H1 (cell line): ENCODE results near the gene SEL1L. TPM values are rescaled to one million over a fixed set of nuclear protein-coding genes. Genes with fewer than 3 reads are reported as not detected.
"Not testable (repeated sequence)": the region's sequence is repeated elsewhere in the genome, so short reads cannot be mapped to it uniquely, and the experiment has no call there.

Experiments used
- CTCF ChIA-PET: fragments of 300-600 bp; sonication (Branson Sonifier 250); formaldehyde crosslinking; loops from one replicate; lab custom pipeline; 2021; ENCODE audit not compliant: partially characterized antibody; lab: Charles Lee
- POLR2A ChIA-PET: fragments of 300-600 bp; sonication (Branson Sonifier 250); formaldehyde crosslinking; loops from one replicate; lab custom pipeline; 2021; ENCODE audit warnings: inconsistent platforms; ENCODE audit not compliant: partially characterized antibody; lab: Charles Lee
- DNase-seq, 2 experiments: peaks; one replicate each; pipeline versions ENCODE4 v3.0.0 to v3.0.0-alpha.2; 2010 to 2022; ENCODE audit warnings: low spot score in 2 of 2, low read depth in 1 of 2, mixed read lengths in 1 of 2
- FAIRE-seq: peaks from 2 replicates; lab custom pipeline; 2011; peaks lifted over from hg19 to GRCh38; lab: Jason Lieb, UNC
- H2AFZ ChIP-seq: 2 replicates; pipeline ENCODE4 v1.8.1; 2012; ENCODE audit warnings: low read length, inconsistent platforms
- H2AK5ac ChIP-seq: 2 replicates; pipeline ENCODE4 v1.6.1; 2013; ENCODE audit warnings: low read depth, low read length
- H2BK120ac ChIP-seq: replicated peaks from 2 replicates; pipeline ENCODE3; 2013; ENCODE audit warnings: low read depth, low read length, inconsistent platforms
- H2BK12ac ChIP-seq: 2 replicates; pipeline ENCODE4 v1.6.1; 2013; ENCODE audit warnings: low read depth, low read length
- H2BK15ac ChIP-seq: 2 replicates; pipeline ENCODE4 v1.6.1; 2013; ENCODE audit warnings: low read length
- H2BK20ac ChIP-seq: 2 replicates; pipeline ENCODE4 v1.6.1; 2013; ENCODE audit warnings: low read length
- H2BK5ac ChIP-seq: 2 replicates; pipeline ENCODE4 v1.6.1; 2013; ENCODE audit warnings: low read depth, low read length
- H3K14ac ChIP-seq: 2 replicates; pipeline ENCODE4 v1.6.1; 2013; ENCODE audit warnings: inconsistent platforms; ENCODE audit not compliant: insufficient read length
- H3K18ac ChIP-seq: 2 replicates; pipeline ENCODE4 v1.6.1; 2013; ENCODE audit warnings: low read length; ENCODE audit errors: extremely low read depth
- H3K23ac ChIP-seq: 2 replicates; pipeline ENCODE4 v1.6.1; 2013; ENCODE audit warnings: inconsistent platforms; ENCODE audit not compliant: insufficient read length
- H3K23me2 ChIP-seq: 2 replicates; pipeline ENCODE4 v1.6.1; 2013; ENCODE audit warnings: low read depth, low read length
- H3K27ac ChIP-seq: 2 replicates; pipeline ENCODE4 v1.6.1; 2011; ENCODE audit warnings: low read depth, low read length, inconsistent platforms
- H3K27me3 ChIP-seq, 4 experiments: replicated peaks in 1 of 4; 1 replicate in 1 of 4; 2 replicates in 3 of 4; pipeline versions ENCODE4 v1.6.1 to v1.8.1; 2011 to 2013; ENCODE audit warnings: low read length in 3 of 4, mild to moderate bottlenecking in 3 of 4, inconsistent platforms in 2 of 4, mixed read lengths in 2 of 4, moderate library complexity in 1 of 4; ENCODE audit not compliant: control insufficient read depth in 3 of 4, insufficient read depth in 3 of 4; ENCODE audit errors: extremely low read depth in 1 of 4
- H3K36me3 ChIP-seq, 4 experiments: 2 replicates each; pipeline versions ENCODE4 v1.6.1 to v1.8.1; 2011 to 2013; ENCODE audit warnings: mild to moderate bottlenecking in 4 of 4, low read length in 3 of 4, moderate library complexity in 2 of 4, control low read depth in 1 of 4, inconsistent platforms in 1 of 4; ENCODE audit not compliant: insufficient read depth in 4 of 4, control insufficient read depth in 2 of 4
- H3K4ac ChIP-seq: replicated peaks from 2 replicates; pipeline ENCODE3; 2013; ENCODE audit warnings: low read length, low read depth, mixed read lengths, inconsistent platforms; ENCODE audit not compliant: insufficient read length
- H3K4me1 ChIP-seq, 4 experiments: replicated peaks in 1 of 4; 1 replicate in 1 of 4; 2 replicates in 3 of 4; pipeline versions ENCODE4 v1.6.1 to v1.8.1; 2011 to 2013; ENCODE audit warnings: low read length in 3 of 4, inconsistent platforms in 2 of 4, mixed read lengths in 1 of 4; ENCODE audit not compliant: insufficient read depth in 4 of 4, control insufficient read depth in 3 of 4
- H3K4me2 ChIP-seq, 2 experiments: 2 replicates each; pipeline versions ENCODE4 v1.6.1 to v1.8.1; 2011 to 2013; ENCODE audit warnings: low read depth in 2 of 2, low read length in 2 of 2, control low read depth in 1 of 2, inconsistent platforms in 1 of 2, mild to moderate bottlenecking in 1 of 2; ENCODE audit not compliant: insufficient read depth in 1 of 2
- H3K4me3 ChIP-seq, 4 experiments: fragments of 200-600, 300-600 bp in 1 of 4; sonication (generic), shearing (Covaris generic), sonication (Bioruptor Twin) in 1 of 4; 2 replicates each; pipeline versions ENCODE4 v1.5.1 to v1.8.1; 2011 to 2016; ENCODE audit warnings: low read length in 4 of 4, low read depth in 3 of 4, control low read depth in 2 of 4, inconsistent platforms in 2 of 4, mild to moderate bottlenecking in 2 of 4, mixed read lengths in 1 of 4, moderate library complexity in 1 of 4; ENCODE audit not compliant: insufficient read depth in 2 of 4; ENCODE audit errors: extremely low read depth in 1 of 4
- H3K56ac ChIP-seq: replicated peaks from 2 replicates; pipeline ENCODE3; 2013; ENCODE audit warnings: low read depth, mild to moderate bottlenecking, mixed read lengths, low read length, inconsistent platforms; ENCODE audit not compliant: insufficient read length
- H3K79me1 ChIP-seq: 2 replicates; pipeline ENCODE4 v1.6.1; 2013; ENCODE audit warnings: low read depth, low read length, control low read depth
- H3K79me2 ChIP-seq, 2 experiments: 2 replicates each; pipeline versions ENCODE4 v1.6.1 to v1.8.1; 2012 to 2013; ENCODE audit warnings: low read length in 2 of 2, mild to moderate bottlenecking in 2 of 2, inconsistent platforms in 1 of 2; ENCODE audit not compliant: insufficient read depth in 2 of 2, control insufficient read depth in 1 of 2
- H3K9ac ChIP-seq, 4 experiments: replicated peaks in 1 of 4; 1 replicate in 1 of 4; 2 replicates in 3 of 4; pipeline versions ENCODE4 v1.6.1 to v1.8.1; 2011 to 2013; ENCODE audit warnings: low read depth in 3 of 4, low read length in 3 of 4, control low read depth in 2 of 4, mild to moderate bottlenecking in 2 of 4, moderate library complexity in 2 of 4, inconsistent platforms in 1 of 4; ENCODE audit errors: extremely low read depth in 1 of 4
- H3K9me3 ChIP-seq, 2 experiments: 2 replicates each; pipeline versions ENCODE4 v1.6.1 to v1.8.1; 2012 to 2013; ENCODE audit warnings: mild to moderate bottlenecking in 2 of 2, moderate library complexity in 2 of 2, control low read depth in 1 of 2, inconsistent platforms in 1 of 2, low read depth in 1 of 2, low read length in 1 of 2, mixed read lengths in 1 of 2; ENCODE audit not compliant: insufficient read depth in 2 of 2
- H4K20me1 ChIP-seq, 2 experiments: replicated peaks in 1 of 2; 2 replicates each; pipeline versions ENCODE3 to v1.8.1; 2011 to 2013; ENCODE audit warnings: inconsistent platforms in 2 of 2, low read length in 2 of 2, mild to moderate bottlenecking in 1 of 2; ENCODE audit not compliant: insufficient read depth in 2 of 2, control insufficient read depth in 1 of 2
- H4K5ac ChIP-seq: 2 replicates; pipeline ENCODE4 v1.6.1; 2013; ENCODE audit warnings: low read length, low read depth, mixed read lengths, inconsistent platforms; ENCODE audit not compliant: insufficient read length
- H4K8ac ChIP-seq: 2 replicates; pipeline ENCODE4 v1.8.0; 2013; ENCODE audit warnings: mild to moderate bottlenecking, moderate library complexity, low read length, inconsistent platforms; ENCODE audit not compliant: insufficient read depth; ENCODE audit errors: extremely low read depth
- H4K91ac ChIP-seq: replicated peaks from 2 replicates; pipeline ENCODE3; 2013; ENCODE audit warnings: low read length, mixed read lengths, inconsistent platforms; ENCODE audit not compliant: insufficient read length
- FOSL1 ChIP-seq: IDR thresholded peaks from 2 replicates; pipeline ENCODE4 v1.6.1; 2011; ENCODE audit warnings: mild to moderate bottlenecking, low read depth, low read length, moderate library complexity; ENCODE audit not compliant: insufficient read depth
- KDM4A ChIP-seq: IDR thresholded peaks from one replicate; pipeline ENCODE4 v1.7.1; 2012; ENCODE audit warnings: low read depth, mild to moderate bottlenecking, moderate library complexity, low read length, inconsistent platforms; ENCODE audit not compliant: severe bottlenecking
- POU5F1 ChIP-seq: IDR thresholded peaks from 2 replicates; pipeline ENCODE4 v1.6.1; 2011; ENCODE audit warnings: low read depth, mild to moderate bottlenecking, low read length, moderate library complexity
- RFX5 ChIP-seq: IDR thresholded peaks from 2 replicates; pipeline ENCODE4 v1.6.1; 2011; ENCODE audit warnings: low read depth, low read length, improper control_type of control experiment, borderline replicate concordance
- TBP ChIP-seq: IDR thresholded peaks from 2 replicates; pipeline ENCODE4 v1.6.1; 2011; ENCODE audit warnings: low read depth, low read length, improper control_type of control experiment
- TCF12 ChIP-seq: IDR thresholded peaks from 2 replicates; pipeline ENCODE4 v1.6.1; 2011; ENCODE audit warnings: low read depth, mild to moderate bottlenecking, low read length
- WGBS, 2 experiments: shearing (Covaris generic) in 1 of 2; methylation state at CpG; one replicate each; pipeline versions ENCODE4 v1.1.6 to v1.1.7; 2013 to 2015; ENCODE audit warnings: low lambda C conversion rate in 2 of 2, mixed read lengths in 2 of 2, inconsistent platforms in 1 of 2, low coverage in 1 of 2, missing lambda C conversion rate in 1 of 2; ENCODE audit not compliant: insufficient replicate concordance in 2 of 2, insufficient coverage in 1 of 2, insufficient read length in 1 of 2; ENCODE audit errors: extremely low coverage in 1 of 2, missing lambda C conversion rate in 1 of 2; 5-methylcytosine and 5-hydroxymethylcytosine counted together
- polyA plus RNA-seq, 7 experiments: library from polyadenylated mRNA; depleted of rRNA in 3 of 7; stranded (reverse) in 5 of 7; unstranded in 2 of 7; fragments of >200 nt in 5 of 7; fragments of 200-250 nt in 2 of 7; gene quantifications; 1 replicate in 5 of 7; 2 replicates in 1 of 7; 4 replicates in 1 of 7; pipeline versions ENCODE4 v1.2.1 to v1.2.3, GENCODE V29; 2011 to 2013; ENCODE audit warnings: missing spikeins in 2 of 7, mixed read lengths in 2 of 7
- total RNA-seq: library from RNA; stranded (reverse); fragmentation: NEBNext Ultra II Directional; extraction: Animal tissue kit (Norgen Biotek cat#: 25700); gene quantifications from 2 replicates; pipeline ENCODE4 v1.2.1, GENCODE V29; 2021

Gene SEL1L
- total and polyA plus RNA-seq, 2 of the 8 experiments (the other 6 are each of a cell fraction or from before 2014, with no cell fraction given), result 4.3 to 34.9 TPM

- no peak for TF ChIP-seq POU5F1
- no peak for TF ChIP-seq TCF12
- no peak for TF ChIP-seq FOSL1
- TF ChIP-seq RFX5, result no peak
- no peak for TF ChIP-seq KDM4A
- no peak for TF ChIP-seq TBP
These were observed 62.6 kb downstream of the SEL1L start (continued) for GRCh38 chr14:81471062-81471461.

- not testable (repeated sequence) for H3K79me2 ChIP-seq, H3K4me3 ChIP-seq, H4K20me1 ChIP-seq, H4K8ac ChIP-seq, H2BK20ac ChIP-seq, H3K9ac ChIP-seq, DNase-seq, FAIRE-seq, H3K56ac ChIP-seq, H3K36me3 ChIP-seq, H2BK12ac ChIP-seq, H3K4ac ChIP-seq, H3K27me3 ChIP-seq, H3K9me3 ChIP-seq, H2BK15ac ChIP-seq, H2BK120ac ChIP-seq, H4K5ac ChIP-seq, H3K27ac ChIP-seq, H3K23ac ChIP-seq, H2AK5ac ChIP-seq, H3K14ac ChIP-seq, H3K23me2 ChIP-seq, H2AFZ ChIP-seq, H4K91ac ChIP-seq, H3K79me1 ChIP-seq, H3K18ac ChIP-seq, H2BK5ac ChIP-seq, H3K4me1 ChIP-seq, H3K4me2 ChIP-seq
- POLR2A ChIA-PET, result interaction anchor here (1.2 to 1.4 kb wide), 2 partner anchors 10 to 205 kb away, joined by 3 to 4 read pairs; no protein-coding TSS in a partner anchor
- WGBS, 2 experiments, result 100% methylated on average over 5 of the region's 5 CpGs; no CpG with 5 or more reads in 1 of the 2 experiments
- CTCF ChIA-PET, result interaction anchor here (0.6 to 2.1 kb wide), 3 partner anchors 17 to 889 kb away, joined by 3 to 14 read pairs (median 4); no protein-coding TSS in a partner anchor
These were observed 63.2 kb downstream of the SEL1L start for GRCh38 chr14:81470557-81470826.
